Vagina (tissue), 2 donors: ENCODE data around the gene CCSER1.

Experiments used
- POLR2A ChIP-seq, 2 donors: fragments of 450-650 bp; IDR thresholded peaks; one replicate each; pipeline ENCODE4 v1.6.1; 2017; ENCODE audit warnings: antibody characterized with exemption in 2 of 2, mild to moderate bottlenecking in 2 of 2, moderate library complexity in 2 of 2
- POLR2AphosphoS5 ChIP-seq, 2 donors: sonication (generic); formaldehyde crosslinking; IDR thresholded peaks; one replicate each; pipeline ENCODE4 v1.9.0; 2017; ENCODE audit warnings: antibody characterized with exemption in 2 of 2, mild to moderate bottlenecking in 2 of 2, low read depth in 1 of 2; ENCODE audit not compliant: insufficient read depth in 1 of 2
- TF ChIP-seq, protein P1 (sequence below), 3 experiments: fragments of 450-650 bp in 2 of 3; fragments of 200-600 bp in 1 of 3; sonication (generic) in 1 of 3; IDR thresholded peaks; one replicate each; pipeline ENCODE4 v1.5.1; 2017 to 2019; ENCODE audit warnings: antibody characterized with exemption in 3 of 3, mild to moderate bottlenecking in 2 of 3, moderate library complexity in 2 of 3

GRCh38 chr4:90833706-90834105, 706.5 kb downstream of the CCSER1 start:
- TF ChIP-seq, protein P1, sequence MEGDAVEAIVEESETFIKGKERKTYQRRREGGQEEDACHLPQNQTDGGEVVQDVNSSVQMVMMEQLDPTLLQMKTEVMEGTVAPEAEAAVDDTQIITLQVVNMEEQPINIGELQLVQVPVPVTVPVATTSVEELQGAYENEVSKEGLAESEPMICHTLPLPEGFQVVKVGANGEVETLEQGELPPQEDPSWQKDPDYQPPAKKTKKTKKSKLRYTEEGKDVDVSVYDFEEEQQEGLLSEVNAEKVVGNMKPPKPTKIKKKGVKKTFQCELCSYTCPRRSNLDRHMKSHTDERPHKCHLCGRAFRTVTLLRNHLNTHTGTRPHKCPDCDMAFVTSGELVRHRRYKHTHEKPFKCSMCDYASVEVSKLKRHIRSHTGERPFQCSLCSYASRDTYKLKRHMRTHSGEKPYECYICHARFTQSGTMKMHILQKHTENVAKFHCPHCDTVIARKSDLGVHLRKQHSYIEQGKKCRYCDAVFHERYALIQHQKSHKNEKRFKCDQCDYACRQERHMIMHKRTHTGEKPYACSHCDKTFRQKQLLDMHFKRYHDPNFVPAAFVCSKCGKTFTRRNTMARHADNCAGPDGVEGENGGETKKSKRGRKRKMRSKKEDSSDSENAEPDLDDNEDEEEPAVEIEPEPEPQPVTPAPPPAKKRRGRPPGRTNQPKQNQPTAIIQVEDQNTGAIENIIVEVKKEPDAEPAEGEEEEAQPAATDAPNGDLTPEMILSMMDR (IDR thresholded peaks at IDR 0.05) = no peak
- TF ChIP-seq POLR2A (IDR thresholded peaks at IDR 0.05) (no peak), POLR2AphosphoS5 (IDR thresholded peaks at IDR 0.05; ENCODE audit: insufficient read depth in 1 of 2, low read depth in 1 of 2) (no peak)
